GM19455 (cell line): ENCODE results near the gene FSTL4.

Experiments
- ATAC-seq: cut with Tn5 transposase; IDR thresholded peaks from one replicate; pipeline ENCODE4 v1.9.1; 2021; ENCODE audit not compliant: unreplicated experiment

The FSTL4 gene

GRCh38 chr5:133611357-133612248 lies 738 bp downstream of the FSTL4 start:
- no peak for ATAC-seq

- ATAC-seq = no peak
These were observed 1.6 kb downstream of the FSTL4 start for GRCh38 chr5:133610489-133611356.

- no peak for ATAC-seq
These were observed 4.9 kb downstream of the FSTL4 start for GRCh38 chr5:133607451-133607850.

- no peak for ATAC-seq
These were observed 5.5 kb downstream of the FSTL4 start for GRCh38 chr5:133606835-133607234.

- no peak for ATAC-seq
These were observed 7.0 kb downstream of the FSTL4 start for GRCh38 chr5:133605323-133605722.

GRCh38 chr5:133603711-133604110 lies 8.6 kb downstream of the FSTL4 start:
- no peak for ATAC-seq

- no peak for ATAC-seq
These were observed 9.4 kb downstream of the FSTL4 start for GRCh38 chr5:133602835-133603380.

- no peak for ATAC-seq
These were observed 12.7 kb downstream of the FSTL4 start for GRCh38 chr5:133599600-133599999.

GRCh38 chr5:133599044-133599443 lies 13.3 kb downstream of the FSTL4 start:
- ATAC-seq = no peak

- ATAC-seq = no peak
These were observed 16.3 kb downstream of the FSTL4 start for GRCh38 chr5:133596049-133596448.

- ATAC-seq = no peak
These were observed 16.9 kb downstream of the FSTL4 start for GRCh38 chr5:133595465-133595864.

- ATAC-seq = no peak
These were observed 23.1 kb downstream of the FSTL4 start for GRCh38 chr5:133589286-133589685.

- no peak for ATAC-seq
These were observed 29.4 kb downstream of the FSTL4 start for GRCh38 chr5:133582971-133583370.

- ATAC-seq = no peak
These were observed 30.4 kb downstream of the FSTL4 start for GRCh38 chr5:133581918-133582317.

- ATAC-seq = no peak
These were observed 31.0 kb downstream of the FSTL4 start for GRCh38 chr5:133581348-133581747.

- ATAC-seq = no peak
These were observed 31.7 kb downstream of the FSTL4 start for GRCh38 chr5:133580618-133581017.

GRCh38 chr5:133579766-133580165 lies 32.6 kb downstream of the FSTL4 start:
- no peak for ATAC-seq

- ATAC-seq = no peak
These were observed 43.0 kb downstream of the FSTL4 start for GRCh38 chr5:133569347-133569746.

- no peak for ATAC-seq
These were observed 46.3 kb downstream of the FSTL4 start for GRCh38 chr5:133565993-133566392.

- ATAC-seq = no peak
These were observed 47.3 kb downstream of the FSTL4 start for GRCh38 chr5:133564921-133565565.

- ATAC-seq = no peak
These were observed 49.8 kb downstream of the FSTL4 start for GRCh38 chr5:133562554-133562953.
